GM19239 (cell line): ENCODE data around the gene LALBA.
"Not testable (repeated sequence)": the region's sequence is repeated elsewhere in the genome, so short reads cannot be mapped to it uniquely, and the experiment has no call there.

ENCODE experiments used
- DNase-seq: peaks from one replicate; pipeline ENCODE4 v3.0.0; 2011; ENCODE audit warnings: low spot score; ENCODE audit not compliant: insufficient read length
- FAIRE-seq: peaks from 2 replicates; lab custom pipeline; 2011; peaks lifted over from hg19 to GRCh38; lab: Jason Lieb, UNC

Gene LALBA

GRCh38 chr12:48569946-48570345 lies at the start of gene LALBA:
Gene LALBA, minus strand, starts transcription at chr12:48570046. Its CDS starts 26 bp downstream, at chr12:48570020.
- DNase-seq = no peak
- no peak for FAIRE-seq

- peak; percentile 91 for FAIRE-seq
Observed at GRCh38 chr12:48618541-48618940, 48.7 kb upstream of the LALBA start.

DNA sequence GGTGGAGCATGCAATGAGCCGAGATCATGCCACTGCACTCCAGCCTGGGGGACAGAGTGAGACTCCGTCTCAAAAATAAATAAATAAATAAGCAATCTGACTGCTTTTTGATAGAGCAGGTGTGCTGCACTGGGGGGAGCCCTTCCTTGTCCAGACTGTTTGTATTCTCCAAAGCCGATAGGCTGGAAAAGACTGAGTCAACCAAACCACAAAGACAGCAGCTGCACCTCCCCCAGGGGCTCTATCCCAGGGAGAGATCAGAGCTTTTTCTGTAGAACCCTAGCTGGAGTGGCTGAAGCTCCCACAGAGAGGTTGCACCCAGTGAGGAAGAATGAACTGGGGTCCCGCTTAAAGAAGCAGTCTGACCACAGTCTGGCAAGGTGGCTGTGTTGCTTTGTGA lies 45.8 kb upstream of the LALBA start:
- FAIRE-seq (no peak), DNase-seq (no peak)

More at GRCh38 chr12:48618541-48618940, 48.7 kb upstream of the LALBA start:
- DNase-seq = peak; percentile 59

DNA sequence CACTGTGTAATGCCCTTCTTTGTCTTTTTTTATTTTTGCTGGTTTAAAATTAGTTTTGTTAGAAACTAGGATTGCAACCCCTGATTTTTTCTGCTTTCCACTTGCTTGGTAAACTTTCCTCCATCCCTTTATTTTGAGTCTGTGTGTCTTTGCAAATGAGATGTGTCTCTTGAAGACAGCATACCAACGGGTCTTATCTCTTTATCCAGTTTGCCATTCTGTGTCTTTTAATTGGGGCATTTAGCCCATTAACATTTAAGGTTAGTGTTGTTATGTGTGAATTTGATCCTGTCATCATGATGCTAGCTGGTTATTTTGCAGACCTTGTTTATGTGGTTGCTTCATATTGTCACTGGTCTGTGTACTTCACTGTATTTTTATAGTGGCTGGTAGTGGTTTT lies 43.5 kb upstream of the LALBA start:
- FAIRE-seq (no peak), DNase-seq (no peak)

DNA sequence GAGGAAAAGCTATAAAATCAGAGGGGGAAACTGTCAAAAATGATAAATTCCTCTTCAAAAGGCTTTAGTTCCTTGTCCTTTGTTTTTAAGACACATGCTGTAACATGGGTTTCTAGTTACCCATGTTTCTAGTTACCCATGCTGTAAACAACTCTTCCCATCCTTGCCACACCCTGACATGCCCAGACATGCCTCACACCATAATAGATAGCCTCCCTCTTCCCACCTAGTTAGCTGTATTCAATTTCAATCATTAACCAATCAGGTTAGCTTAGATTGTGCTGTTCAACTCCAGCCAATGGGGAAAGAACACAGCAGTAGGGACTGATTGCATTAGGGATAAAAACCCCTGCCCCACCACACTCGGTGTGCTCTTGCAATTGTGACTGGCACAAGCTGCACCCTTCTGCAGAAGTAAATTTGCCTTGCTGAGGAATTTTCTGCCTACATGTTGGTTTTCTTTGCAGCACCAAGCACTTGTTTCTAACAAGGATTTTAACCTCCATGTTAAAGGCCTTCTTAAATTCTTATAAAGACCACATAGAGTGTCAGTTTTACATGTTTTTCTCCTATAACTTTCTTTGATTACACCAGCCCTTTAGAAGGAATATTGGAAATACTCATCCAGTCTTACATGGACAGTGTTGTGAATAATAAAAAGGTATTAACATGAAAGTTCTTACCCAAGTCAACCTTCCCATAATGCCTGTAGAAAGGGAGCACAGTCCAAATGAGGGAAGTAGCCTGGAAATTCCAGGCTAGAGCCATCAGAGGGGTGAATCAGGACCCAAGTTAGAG lies 32.5 kb upstream of the LALBA start:
- FAIRE-seq = no peak
- DNase-seq = no peak

DNA sequence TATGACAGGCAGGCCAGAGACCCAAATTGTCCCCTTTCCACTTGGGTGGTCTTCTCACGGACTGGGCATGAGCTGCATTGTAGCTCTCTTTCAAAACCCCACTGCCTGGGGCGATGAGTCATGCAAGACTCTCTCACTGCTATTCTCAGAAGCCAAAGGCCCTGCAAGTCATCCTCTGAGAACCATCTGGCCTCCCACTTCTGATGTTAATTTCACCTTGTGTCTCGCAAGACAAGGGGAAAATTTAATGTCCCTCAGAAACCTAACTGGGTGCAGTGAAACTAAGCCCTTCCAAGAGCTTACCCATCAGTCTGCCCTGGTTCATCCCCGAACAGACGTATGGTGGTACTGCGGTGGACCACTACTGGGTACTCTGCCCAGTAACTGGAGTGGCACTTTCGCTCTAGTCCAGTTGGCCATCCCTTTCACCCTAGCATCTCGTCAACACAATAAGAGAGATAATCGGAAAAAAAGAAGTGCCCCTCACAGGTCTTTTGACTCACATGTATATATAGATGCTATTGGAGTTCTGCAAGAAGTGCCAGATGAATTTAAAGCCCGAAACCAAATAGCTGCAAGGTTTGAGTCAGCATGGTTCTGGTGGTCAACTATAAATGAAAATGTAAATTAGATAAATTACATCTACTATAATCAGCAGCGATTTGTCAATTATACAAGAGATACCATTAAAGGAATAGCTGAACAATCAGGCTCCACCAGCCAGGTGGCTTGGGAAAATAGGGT lies 31.3 kb upstream of the LALBA start:
- DNase-seq = peak; percentile 5
- peak; percentile 66 for FAIRE-seq

- no peak for DNase-seq
- no peak for FAIRE-seq
Observed at GRCh38 chr12:48600552-48600951, 30.7 kb upstream of the LALBA start.

DNA sequence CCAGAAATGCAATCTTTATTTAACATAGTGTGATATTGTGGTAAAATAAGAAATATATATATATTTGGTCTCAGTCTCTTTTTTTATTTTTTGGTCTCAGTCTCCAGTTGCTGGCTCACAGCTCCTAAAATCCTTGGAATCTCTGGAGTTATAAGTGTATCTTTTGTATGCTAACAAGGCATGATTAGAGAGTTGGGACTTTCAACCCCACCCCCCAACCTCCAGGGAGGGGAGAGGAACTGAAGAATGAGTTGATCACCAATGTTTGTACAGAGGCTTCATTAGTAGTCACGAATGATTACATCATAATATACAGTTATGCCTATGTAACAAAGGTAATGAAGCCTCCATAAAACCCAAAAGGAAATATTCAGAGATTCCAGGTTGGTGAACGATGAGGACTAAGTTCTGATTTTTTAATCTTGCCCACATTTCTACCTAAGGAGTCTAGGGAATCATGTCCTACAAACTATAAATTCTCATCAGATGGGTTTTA lies 22.8 kb upstream of the LALBA start:
- FAIRE-seq (no peak), DNase-seq (no peak)

DNA sequence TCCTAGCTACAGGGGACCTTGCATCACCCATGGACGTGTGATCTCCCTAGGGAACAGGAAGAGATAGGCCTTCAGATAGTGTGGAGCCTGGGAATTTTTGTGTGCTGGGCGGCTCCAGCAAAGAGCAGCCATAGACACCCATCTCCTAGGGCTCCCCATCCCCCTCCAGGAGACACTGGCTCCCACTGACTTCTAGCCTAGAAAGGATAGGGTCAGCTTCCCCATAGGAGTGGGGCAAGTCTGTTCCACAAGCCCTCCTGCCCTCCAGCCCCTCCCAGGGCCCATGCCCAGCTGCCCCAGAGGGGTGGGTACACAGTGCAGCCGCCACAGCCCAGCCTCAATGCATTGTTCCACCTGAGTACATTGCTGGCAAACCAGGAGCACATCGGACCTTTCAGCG lies 16.5 kb upstream of the LALBA start:
- FAIRE-seq (no peak), DNase-seq (no peak)

DNA sequence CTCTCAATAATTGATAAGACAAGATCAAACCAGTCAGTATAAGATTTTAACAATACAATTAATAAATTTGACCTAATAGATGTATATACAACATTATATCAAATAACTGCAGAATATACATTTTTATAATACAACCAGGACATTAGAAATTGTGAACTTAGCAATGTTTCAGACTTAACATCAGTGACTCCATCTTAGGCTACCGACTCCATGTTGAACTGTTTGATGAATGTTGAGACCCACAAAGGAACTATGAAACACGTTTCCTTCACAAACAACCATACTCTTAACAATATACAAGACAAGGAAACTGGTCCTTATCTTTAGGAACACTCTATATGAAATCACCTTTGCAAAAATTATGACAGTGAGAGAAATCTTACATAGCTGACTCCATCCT lies 13.9 kb upstream of the LALBA start:
- no peak for FAIRE-seq
- DNase-seq = no peak

- DNase-seq (no peak), FAIRE-seq (no peak)
Observed at GRCh38 chr12:48580831-48581230, 11.0 kb upstream of the LALBA start.

DNA sequence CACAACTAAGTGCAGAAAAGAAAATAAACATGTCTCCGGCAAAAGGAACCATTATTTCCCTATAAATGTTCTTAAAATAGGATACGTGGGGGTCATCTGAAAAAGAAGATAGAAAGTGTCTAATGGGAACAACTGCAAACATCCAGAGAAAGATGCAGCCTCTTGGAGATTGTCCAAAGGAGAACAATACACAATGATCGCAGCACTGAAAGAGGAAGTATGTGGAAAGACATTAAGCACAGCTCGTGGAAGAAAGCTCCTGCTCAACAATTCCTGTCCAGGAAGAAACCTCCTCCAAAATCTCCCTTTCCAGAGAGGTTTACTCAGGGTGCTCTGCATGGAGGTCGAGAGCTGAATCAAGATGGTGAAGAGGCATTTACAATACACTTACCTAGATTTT lies 2.5 kb upstream of the LALBA start:
- no peak for FAIRE-seq
- no peak for DNase-seq

DNA sequence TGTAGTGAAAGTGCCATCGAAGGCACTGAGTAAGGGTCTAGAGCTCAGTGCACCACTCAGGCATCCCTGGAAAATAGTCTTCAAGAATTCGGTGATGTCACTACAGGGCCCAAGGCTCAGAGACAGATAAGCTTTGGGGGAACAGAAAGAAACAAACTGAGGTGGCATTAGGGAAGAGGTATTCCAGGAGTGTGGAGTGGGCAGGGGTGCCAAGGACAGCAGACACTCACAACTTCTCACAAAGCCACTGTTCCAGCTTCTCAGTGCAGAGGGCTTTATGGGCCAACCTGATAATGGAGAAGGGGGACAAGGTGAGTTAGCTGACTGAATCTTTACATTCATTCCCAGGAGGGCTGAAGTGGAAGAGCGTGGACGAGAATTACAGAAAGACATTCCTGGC lies 2.1 kb downstream of the LALBA start:
- FAIRE-seq (no peak), DNase-seq (no peak)

GRCh38 chr12:48557919-48558318 lies 11.9 kb downstream of the LALBA start:
- FAIRE-seq = no peak
- no peak for DNase-seq

DNA sequence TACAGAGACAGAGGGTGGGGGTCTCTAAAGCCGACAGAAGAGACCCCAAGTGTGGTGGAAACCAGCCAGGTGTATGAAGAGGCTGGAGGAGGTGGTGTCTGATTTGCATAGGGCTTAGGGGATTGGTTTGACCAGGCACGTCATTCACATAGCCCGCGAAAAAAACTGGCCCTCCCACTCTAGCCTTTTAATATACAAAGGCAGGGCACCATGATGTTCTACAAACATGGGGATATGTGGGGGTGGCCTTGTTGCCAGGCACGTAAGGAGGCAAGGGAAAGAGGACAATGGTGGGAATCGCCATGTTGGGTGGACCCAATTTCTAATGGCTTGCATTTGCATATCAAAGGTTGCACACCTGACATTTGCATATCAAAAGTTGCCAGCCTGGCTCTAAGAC lies 13.2 kb downstream of the LALBA start:
- FAIRE-seq = no peak
- no peak for DNase-seq

DNA sequence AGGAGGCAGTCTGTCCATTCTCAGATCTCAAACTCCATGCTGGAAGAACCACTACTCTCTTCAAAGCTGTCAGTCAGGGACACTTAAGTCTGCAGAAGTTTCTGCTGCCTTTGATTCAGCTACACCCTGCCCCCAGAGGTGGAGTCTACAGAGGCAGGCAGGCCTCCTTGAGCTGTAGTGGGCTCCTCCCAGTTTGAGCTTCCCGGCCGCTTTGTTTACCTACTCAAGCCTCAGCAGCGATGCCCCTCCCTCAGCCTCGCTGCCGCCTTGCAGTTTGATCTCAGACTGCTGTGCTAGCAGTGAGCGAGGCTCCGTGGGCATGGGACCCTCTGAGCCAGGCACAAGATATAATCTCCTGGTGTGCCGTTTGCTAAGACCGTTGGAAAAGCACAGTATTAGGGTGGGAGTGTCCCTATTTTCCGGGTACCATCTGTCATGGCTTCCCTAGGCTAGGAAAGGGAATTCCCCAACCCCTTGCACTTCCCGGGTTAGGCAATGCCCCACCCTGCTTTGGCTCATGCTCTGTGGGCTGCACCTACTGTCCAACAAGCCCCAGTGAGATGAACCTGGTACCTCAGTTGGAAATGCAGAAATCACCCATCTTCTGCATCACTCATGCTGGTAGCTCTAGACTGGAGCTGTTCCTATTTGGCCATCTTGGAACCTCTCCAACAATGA lies 16.0 kb downstream of the LALBA start:
- not testable (repeated sequence) for DNase-seq, FAIRE-seq

DNA sequence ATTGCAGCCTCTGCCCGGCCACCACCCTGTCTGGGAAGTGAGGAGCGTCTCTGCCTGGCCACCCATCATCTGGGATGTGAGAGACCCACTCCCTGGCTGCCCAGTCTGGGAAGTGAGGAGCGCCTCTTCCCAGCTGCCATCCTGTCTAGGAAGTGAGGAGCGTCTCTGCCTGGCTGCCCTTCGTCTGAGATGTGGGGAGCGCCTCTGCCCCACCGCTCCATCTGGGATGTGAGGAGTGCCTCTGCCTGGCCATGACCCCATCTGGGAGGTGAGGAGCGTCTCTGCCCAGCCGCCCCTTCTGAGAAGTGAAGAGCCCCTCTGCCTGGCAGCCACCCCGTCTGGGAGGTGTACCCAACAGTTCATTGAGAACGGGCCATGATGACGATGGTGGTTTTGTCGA lies 18.2 kb downstream of the LALBA start:
- not testable (repeated sequence) for FAIRE-seq, DNase-seq

- not testable (repeated sequence) for DNase-seq, FAIRE-seq
Observed at GRCh38 chr12:48547012-48547411, 22.8 kb downstream of the LALBA start.

DNA sequence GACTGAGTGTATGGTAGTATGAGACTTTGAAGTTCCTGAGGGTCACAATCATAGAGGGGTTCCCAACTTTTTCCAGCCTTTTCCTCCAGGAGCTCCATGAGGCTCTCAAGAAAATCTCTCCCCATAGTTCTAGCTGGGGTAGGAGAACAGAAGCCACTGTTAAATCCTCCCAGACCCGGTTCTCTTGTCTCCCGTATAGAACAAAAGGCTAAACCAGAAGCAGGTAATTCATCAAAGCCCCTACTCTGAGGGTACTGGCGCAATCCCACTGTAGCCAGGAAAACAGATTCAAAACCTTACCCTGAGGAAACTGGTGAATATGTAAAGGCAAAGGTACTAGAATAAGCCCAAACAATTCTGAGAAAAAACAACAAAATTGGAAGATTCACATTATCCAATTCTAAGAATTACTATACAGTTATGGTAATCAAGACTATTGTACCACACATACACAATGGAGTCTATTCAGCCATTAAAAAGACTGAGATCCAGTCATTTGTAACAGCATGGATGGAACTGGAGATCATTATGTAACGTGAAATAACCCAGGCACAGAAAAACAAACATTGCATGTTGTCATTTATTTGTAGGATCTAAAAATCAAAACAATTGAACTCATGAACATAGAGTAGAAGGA lies 23.9 kb downstream of the LALBA start:
- FAIRE-seq (no peak), DNase-seq (no peak)

GRCh38 chr12:48542300-48542928 lies 27.4 kb downstream of the LALBA start:
- FAIRE-seq (no peak), DNase-seq (no peak)
